GM12878 (cell line): ENCODE data around the gene MSH5.

Experiments used
- RCOR1 ChIP-seq: conservative IDR thresholded peaks from 2 replicates; pipeline ENCODE4 v1.6.1; 2012; ENCODE audit warnings: low read depth, low read length, improper control_type of control experiment
- ZNF384 ChIP-seq: IDR thresholded peaks from 2 replicates; pipeline ENCODE4 v1.6.1; 2012; ENCODE audit warnings: low read depth, mild to moderate bottlenecking, low read length, improper control_type of control experiment, borderline replicate concordance
- TF ChIP-seq, protein P1 (sequence below), 3 experiments: IDR thresholded peaks in 2 of 3; conservative IDR thresholded peaks in 1 of 3; 2 replicates each; pipeline ENCODE4 v1.5.1; 2011; ENCODE audit warnings: low read depth in 3 of 3, low read length in 3 of 3, mild to moderate bottlenecking in 3 of 3, control low read depth in 2 of 3, moderate library complexity in 2 of 3, inconsistent platforms in 1 of 3, mixed read lengths in 1 of 3; ENCODE audit not compliant: control insufficient read depth in 2 of 3, insufficient read depth in 1 of 3; ENCODE audit errors: extremely low read depth in 1 of 3
- TF ChIP-seq, protein P2 (sequence below): fragments of 450-650 bp; IDR thresholded peaks from 2 replicates; pipeline ENCODE4 v1.6.1; 2014; ENCODE audit warnings: mild to moderate bottlenecking

DNA sequence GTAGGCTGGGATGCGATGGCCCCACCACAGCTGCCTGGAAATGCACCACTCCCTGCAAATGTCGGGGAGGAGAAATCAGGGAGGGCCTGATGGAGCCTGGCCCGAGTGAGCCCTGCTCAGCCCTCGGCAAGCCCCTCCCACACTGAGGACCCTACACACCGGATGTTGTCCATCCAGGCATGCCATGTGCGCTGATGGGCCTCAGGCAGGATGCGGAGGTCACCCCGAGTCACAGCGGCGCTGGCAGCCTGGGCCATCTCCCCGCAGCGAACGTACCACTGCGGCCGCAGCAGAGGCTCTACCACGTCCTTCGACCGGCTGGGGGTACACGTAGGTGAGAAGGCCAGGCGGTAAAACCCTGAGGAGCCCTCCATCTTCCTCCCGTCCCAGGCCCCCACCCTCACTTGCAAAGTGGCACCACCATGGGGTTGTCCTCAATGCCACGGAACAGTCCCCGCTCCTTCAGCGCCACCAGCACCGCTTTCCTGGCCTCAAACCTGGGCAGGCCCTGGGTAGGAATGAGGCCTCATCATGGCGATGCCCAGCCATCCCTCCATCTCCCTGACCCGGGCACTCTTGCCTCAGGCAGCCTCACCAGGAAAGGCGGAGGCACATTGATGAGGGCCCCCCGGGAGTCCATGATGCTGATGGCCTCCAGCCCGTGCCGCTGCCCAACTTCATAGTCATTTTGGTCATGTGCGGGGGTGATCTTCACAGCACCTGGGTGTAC is 42.5 kb downstream of the MSH5 start:
- TF ChIP-seq, protein P1, sequence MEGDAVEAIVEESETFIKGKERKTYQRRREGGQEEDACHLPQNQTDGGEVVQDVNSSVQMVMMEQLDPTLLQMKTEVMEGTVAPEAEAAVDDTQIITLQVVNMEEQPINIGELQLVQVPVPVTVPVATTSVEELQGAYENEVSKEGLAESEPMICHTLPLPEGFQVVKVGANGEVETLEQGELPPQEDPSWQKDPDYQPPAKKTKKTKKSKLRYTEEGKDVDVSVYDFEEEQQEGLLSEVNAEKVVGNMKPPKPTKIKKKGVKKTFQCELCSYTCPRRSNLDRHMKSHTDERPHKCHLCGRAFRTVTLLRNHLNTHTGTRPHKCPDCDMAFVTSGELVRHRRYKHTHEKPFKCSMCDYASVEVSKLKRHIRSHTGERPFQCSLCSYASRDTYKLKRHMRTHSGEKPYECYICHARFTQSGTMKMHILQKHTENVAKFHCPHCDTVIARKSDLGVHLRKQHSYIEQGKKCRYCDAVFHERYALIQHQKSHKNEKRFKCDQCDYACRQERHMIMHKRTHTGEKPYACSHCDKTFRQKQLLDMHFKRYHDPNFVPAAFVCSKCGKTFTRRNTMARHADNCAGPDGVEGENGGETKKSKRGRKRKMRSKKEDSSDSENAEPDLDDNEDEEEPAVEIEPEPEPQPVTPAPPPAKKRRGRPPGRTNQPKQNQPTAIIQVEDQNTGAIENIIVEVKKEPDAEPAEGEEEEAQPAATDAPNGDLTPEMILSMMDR (IDR thresholded peaks at IDR 0.05 in 2 of 3, conservative IDR thresholded peaks at IDR 0.05 in 1 of 3; ENCODE audit: control insufficient read depth in 2 of 3, extremely low read depth in 1 of 3, insufficient read depth in 1 of 3, low read depth in 3 of 3, low read length in 3 of 3), result no peak
- TF ChIP-seq, protein P2, sequence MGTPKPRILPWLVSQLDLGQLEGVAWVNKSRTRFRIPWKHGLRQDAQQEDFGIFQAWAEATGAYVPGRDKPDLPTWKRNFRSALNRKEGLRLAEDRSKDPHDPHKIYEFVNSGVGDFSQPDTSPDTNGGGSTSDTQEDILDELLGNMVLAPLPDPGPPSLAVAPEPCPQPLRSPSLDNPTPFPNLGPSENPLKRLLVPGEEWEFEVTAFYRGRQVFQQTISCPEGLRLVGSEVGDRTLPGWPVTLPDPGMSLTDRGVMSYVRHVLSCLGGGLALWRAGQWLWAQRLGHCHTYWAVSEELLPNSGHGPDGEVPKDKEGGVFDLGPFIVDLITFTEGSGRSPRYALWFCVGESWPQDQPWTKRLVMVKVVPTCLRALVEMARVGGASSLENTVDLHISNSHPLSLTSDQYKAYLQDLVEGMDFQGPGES, result no peak
- no peak for TF ChIP-seq ZNF384
- TF ChIP-seq RCOR1, result no peak
